GM12874 (cell line): ENCODE results near the gene NFX1.

Experiments
- TF ChIP-seq, protein P1 (sequence below): IDR thresholded peaks from 2 replicates; pipeline ENCODE4 v1.5.1; 2011; ENCODE audit warnings: low read depth, mild to moderate bottlenecking, control low read depth, low read length, moderate library complexity; ENCODE audit not compliant: insufficient read depth

Gene NFX1

DNA sequence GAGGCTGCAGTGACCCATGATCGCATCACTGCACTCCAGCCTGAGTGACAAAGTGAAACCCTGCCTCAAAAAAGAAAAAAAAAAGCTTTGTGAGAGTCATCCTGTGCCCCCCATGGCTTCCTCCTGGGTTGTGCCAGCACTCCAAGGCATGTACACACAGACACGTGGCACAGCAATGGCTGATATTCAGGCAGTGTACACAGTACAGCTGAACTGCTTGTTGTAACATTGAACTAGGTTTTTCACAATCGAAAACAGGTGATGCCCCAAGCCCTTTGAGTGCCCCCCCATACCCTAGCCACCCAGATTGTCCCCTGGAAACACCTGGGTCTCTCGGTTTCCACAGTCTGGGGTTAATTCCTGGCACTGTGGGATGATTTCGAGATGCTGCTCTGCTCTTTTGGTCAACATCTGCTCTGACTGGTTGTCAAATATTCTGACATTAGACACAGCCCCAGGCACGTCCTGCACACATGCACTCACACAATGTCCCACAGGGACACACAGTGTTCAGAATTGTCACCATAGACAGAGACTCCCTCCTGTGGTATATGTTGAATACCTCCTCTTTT lies 41.1 kb upstream of the NFX1 start:
- TF ChIP-seq, protein P1, sequence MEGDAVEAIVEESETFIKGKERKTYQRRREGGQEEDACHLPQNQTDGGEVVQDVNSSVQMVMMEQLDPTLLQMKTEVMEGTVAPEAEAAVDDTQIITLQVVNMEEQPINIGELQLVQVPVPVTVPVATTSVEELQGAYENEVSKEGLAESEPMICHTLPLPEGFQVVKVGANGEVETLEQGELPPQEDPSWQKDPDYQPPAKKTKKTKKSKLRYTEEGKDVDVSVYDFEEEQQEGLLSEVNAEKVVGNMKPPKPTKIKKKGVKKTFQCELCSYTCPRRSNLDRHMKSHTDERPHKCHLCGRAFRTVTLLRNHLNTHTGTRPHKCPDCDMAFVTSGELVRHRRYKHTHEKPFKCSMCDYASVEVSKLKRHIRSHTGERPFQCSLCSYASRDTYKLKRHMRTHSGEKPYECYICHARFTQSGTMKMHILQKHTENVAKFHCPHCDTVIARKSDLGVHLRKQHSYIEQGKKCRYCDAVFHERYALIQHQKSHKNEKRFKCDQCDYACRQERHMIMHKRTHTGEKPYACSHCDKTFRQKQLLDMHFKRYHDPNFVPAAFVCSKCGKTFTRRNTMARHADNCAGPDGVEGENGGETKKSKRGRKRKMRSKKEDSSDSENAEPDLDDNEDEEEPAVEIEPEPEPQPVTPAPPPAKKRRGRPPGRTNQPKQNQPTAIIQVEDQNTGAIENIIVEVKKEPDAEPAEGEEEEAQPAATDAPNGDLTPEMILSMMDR: no peak

DNA sequence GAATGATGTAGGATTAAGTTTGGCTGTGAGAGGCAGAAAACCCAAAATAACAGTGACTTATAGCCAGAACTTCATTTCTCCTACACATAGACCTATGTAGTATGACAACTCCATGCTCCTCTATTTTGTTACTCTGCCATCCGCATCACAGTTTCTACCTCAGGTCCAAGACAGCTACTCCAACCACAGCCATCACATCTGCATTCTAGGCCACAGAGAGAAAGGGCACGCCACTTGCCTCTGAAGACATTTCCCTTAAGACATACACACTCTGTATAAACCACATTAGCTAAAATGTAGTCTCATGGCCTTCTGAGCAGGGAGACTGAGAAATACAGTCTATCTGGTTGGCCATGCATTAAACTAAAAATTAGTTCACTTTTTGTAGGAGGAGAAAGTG lies 40.3 kb upstream of the NFX1 start:
- TF ChIP-seq, protein P1: no peak

DNA sequence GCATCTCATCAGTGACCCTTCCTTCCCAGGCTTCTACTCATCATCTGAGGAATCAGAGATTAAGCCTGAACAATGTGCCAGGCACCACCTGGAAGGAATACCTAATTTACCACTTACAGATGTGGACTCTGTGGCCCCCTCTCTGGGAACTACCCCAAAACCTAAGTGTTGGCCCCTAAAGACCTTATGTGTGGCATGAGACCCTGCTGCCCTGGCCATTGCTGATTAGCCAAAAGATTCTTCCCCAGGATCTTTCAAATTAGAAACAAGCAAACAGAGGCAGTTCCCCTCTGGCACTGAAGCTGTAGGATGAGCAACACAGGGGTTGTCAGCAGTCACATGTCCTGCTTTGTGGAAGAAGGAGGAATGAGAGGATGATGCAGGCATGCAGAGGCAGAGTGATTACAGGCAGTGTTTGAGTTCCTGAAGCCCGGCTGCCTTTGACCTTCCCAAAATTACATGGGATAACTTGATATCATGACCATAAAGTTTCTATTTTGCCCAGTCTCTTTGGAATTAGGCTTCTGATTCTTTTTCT lies 39.8 kb upstream of the NFX1 start:
- TF ChIP-seq, protein P1: no peak

DNA sequence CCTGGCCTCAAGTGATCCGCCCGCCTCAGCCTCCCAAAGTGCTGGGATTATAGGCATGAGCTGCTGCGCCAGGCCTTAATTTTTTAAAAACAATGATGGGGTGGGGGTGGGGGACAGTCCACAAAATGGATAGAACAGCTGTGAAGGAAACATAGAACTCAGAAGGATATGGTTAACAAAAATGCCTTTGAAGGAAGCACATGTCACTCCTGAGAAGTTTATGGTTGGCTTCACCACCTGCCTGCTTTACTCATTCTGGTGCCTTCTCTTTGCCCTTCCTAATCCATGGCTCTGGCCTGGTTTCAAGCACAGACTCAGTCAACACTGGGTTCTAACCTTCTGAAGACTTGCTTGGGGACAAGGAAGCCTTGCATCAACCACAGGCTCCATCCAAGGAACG lies 36.1 kb upstream of the NFX1 start:
- TF ChIP-seq, protein P1: no peak

DNA sequence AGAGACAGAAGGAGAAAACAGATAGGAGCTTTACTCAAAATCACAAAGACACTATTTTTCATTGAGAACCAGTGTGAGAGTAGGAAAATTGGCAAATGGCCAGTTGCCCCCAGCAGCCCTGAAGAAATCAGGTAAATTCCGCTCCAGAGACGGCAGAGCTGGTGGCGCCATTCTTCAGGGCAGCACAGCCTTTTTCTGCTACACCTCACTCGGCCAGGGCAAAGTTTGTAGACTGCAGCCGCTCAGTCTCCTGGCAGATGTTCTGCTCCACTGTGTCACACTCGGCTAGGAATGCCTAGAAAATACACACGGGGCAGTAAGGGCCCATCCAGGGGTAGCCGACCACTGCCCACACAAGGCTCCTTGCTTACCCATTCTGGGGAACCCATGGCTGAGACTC lies 35.3 kb upstream of the NFX1 start:
- TF ChIP-seq, protein P1: no peak

DNA sequence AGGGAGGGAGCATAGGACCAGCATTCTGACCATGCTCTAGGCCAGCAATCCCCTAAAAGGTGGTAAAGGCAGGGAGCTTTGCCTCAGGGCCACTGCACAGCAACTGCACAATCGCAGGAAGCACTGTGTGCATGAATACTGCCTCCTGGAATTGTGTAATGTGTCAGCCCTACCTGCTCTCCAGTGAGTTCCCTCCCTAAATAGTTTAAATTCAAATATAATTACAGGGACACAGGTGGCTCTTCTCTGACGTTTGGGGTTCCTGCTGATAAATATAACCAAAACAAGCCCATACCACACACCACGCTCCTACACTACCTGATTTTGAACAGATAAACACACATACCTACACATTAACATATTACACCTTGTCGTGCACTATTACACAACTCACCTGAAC lies 34.8 kb upstream of the NFX1 start:
- TF ChIP-seq, protein P1: no peak

DNA sequence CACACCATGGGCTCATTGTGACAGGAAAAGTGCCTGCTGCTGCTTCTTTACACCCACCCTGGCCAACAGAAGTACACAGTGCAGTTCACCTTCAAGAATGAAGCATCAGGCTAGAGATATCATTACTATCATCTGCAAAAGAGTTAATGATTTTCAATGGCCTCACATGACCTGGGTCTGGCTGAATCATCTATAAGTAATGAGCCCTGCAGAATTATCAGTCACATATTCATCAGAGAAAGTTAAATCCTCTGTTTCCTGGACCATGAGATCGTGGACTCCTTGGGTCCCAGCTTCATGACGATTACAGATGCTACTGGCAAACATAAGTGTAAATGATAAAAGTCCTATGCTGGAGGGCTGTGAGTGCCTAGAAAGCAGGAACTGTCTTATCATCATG lies 34.1 kb upstream of the NFX1 start:
- TF ChIP-seq, protein P1: no peak
